ENCODE measurements around the gene LMTK3. TPM values are rescaled to one million over a fixed set of nuclear protein-coding genes. Genes with fewer than 3 reads are reported as not detected.
A peak's percentile ranks its signal among the peaks of the same experiment; 100 is the strongest.

LMTK3 gene
- total and polyA plus RNA-seq, 2 donors (not counting 1 experiment from before 2014, with no cell fraction given) = 0.17 TPM; not detected in 1

DNA sequence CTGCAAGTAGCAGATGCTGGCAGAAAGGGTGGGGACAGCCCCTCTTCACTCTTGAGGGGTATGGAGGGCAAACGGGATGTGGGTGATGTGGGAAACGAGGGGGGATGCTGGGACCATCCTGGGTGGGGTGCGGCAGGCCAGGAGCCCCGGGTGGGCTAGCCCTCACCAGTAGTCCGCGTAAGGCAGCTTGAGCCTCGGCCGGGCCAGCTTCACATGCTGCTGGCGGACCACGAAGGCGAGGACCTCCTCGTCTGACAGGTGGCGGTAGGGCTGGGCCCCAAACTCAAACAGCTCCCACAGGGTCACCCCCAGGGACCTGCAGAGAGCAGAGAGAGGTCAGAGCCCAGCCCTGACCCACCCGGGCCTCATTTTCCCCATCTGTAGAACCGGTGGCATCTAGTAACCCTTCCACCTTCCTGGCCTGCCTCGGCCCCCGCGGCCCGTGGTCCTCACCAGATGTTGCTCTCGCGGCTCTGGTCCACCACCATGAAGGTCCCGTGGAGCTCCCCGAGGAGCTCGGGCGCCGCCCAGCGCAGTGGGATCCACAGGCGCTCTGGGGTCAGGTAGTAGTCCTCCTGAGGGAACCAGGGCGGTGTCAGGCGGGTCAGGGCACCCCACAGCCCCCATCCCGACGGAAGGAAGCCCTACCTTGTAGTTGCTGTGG, 10.7 kb downstream of the LMTK3 start:
- H3K36me3 ChIP-seq (ENCODE audit: control insufficient read depth, insufficient read depth, low read length) = no peaks in the 10 kb centered on the region
- H3K4me1 ChIP-seq (ENCODE audit: control insufficient read depth, extremely low read depth, insufficient read depth, low read length) = no peaks in the 10 kb centered on the region
- H3K4me2 ChIP-seq (ENCODE audit: extremely low read depth, insufficient read depth, low read length) = no peak overlapping the region
- no peak overlapping the region for H3K4me3 ChIP-seq (replicated peaks in 1 of 4; ENCODE audit: control extremely low read depth in 1 of 4, insufficient read depth in 1 of 4, low read depth in 3 of 4, low read length in 4 of 4)
- no peak overlapping the region for H3K9ac ChIP-seq (ENCODE audit: insufficient read depth, low read length)
- H4K20me1 ChIP-seq (ENCODE audit: control insufficient read depth, extremely low read depth, insufficient read depth, low read length) = no peaks in the 10 kb centered on the region
- no peak overlapping the region for H3K27ac ChIP-seq (ENCODE audit: insufficient read depth, low read length)
- peaks cover 25% of the 10 kb centered on the region for H3K27me3 ChIP-seq (ENCODE audit: control insufficient read depth, insufficient read depth, low read length)
- DNase-seq (ENCODE audit: low read depth in 2 of 2) = no peak
- H3K9me3 ChIP-seq (ENCODE audit: control insufficient read depth, insufficient read depth, low read depth, low read length) = no peaks in the 10 kb centered on the region
- no peaks in the 10 kb centered on the region for H3K79me2 ChIP-seq (ENCODE audit: control insufficient read depth, insufficient read depth, low read length)
- H2AFZ ChIP-seq (ENCODE audit: low read length) = no peak overlapping the region
- TF ChIP-seq, protein P1, sequence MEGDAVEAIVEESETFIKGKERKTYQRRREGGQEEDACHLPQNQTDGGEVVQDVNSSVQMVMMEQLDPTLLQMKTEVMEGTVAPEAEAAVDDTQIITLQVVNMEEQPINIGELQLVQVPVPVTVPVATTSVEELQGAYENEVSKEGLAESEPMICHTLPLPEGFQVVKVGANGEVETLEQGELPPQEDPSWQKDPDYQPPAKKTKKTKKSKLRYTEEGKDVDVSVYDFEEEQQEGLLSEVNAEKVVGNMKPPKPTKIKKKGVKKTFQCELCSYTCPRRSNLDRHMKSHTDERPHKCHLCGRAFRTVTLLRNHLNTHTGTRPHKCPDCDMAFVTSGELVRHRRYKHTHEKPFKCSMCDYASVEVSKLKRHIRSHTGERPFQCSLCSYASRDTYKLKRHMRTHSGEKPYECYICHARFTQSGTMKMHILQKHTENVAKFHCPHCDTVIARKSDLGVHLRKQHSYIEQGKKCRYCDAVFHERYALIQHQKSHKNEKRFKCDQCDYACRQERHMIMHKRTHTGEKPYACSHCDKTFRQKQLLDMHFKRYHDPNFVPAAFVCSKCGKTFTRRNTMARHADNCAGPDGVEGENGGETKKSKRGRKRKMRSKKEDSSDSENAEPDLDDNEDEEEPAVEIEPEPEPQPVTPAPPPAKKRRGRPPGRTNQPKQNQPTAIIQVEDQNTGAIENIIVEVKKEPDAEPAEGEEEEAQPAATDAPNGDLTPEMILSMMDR (conservative IDR thresholded peaks at IDR 0.05 in 1 of 2, IDR thresholded peaks at IDR 0.05 in 1 of 2; ENCODE audit: low read depth in 1 of 2, low read length in 2 of 2) = no peak
- no peak for TF ChIP-seq EZH2 (IDR thresholded peaks at IDR 0.05; ENCODE audit: low read length, missing control alignments)

DNA sequence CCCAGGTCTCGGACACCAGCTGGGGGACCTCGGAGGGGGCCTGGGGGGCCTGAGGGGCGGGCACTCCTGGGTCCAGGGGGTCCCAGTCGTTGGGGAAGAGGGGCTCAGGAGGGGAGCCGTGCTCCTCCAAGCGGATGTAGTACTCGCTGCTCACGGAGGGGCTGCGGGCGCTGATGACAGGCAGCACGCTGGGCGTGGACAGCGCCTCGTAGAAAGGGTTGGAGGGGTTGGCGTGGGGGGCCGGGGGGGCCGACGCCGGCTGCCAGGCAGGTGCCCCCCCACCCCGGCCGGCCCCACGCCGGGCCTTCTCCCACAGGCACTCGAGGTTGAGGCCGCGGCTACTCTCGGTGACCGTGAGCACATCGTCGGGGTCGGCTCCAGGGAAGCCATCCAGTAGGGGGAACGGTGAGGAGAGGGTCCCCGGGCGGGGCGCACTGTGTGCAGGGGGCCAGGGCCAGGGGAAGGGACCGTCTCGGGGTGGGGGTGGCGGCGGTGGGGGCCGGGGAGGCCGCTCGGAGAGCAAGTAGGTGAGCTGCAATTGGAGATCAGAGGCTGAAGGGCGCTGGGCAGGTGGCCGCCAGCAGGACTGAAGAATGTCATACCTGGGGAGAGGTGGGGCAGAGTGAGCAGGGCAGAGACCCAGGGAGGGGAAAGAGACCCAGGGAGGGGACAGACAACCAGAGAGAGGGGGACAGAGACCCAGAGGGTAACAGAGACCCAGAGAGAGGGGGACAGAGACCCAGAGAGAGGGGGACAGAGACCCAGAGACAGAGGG, 12.1 kb downstream of the LMTK3 start:
- H3K79me2 ChIP-seq (ENCODE audit: control insufficient read depth, insufficient read depth, low read length) = no peaks in the 10 kb centered on the region
- H3K4me2 ChIP-seq (ENCODE audit: extremely low read depth, insufficient read depth, low read length) = no peak overlapping the region
- no peak overlapping the region for H3K27ac ChIP-seq (ENCODE audit: insufficient read depth, low read length)
- no peaks in the 10 kb centered on the region for H3K9me3 ChIP-seq (ENCODE audit: control insufficient read depth, insufficient read depth, low read depth, low read length)
- TF ChIP-seq, protein P1 (conservative IDR thresholded peaks at IDR 0.05 in 1 of 2, IDR thresholded peaks at IDR 0.05 in 1 of 2; ENCODE audit: low read depth in 1 of 2, low read length in 2 of 2) = no peak
- no peak for TF ChIP-seq EZH2 (IDR thresholded peaks at IDR 0.05; ENCODE audit: low read length, missing control alignments)
- no peak overlapping the region for H3K4me3 ChIP-seq (replicated peaks in 1 of 4; ENCODE audit: control extremely low read depth in 1 of 4, insufficient read depth in 1 of 4, low read depth in 3 of 4, low read length in 4 of 4)
- H3K9ac ChIP-seq (ENCODE audit: insufficient read depth, low read length) = no peak overlapping the region
- H3K27me3 ChIP-seq (ENCODE audit: control insufficient read depth, insufficient read depth, low read length) = peaks cover 29% of the 10 kb centered on the region
- no peak for DNase-seq (ENCODE audit: low read depth in 2 of 2)
- no peaks in the 10 kb centered on the region for H3K4me1 ChIP-seq (ENCODE audit: control insufficient read depth, extremely low read depth, insufficient read depth, low read length)
- no peaks in the 10 kb centered on the region for H3K36me3 ChIP-seq (ENCODE audit: control insufficient read depth, insufficient read depth, low read length)
- H4K20me1 ChIP-seq (ENCODE audit: control insufficient read depth, extremely low read depth, insufficient read depth, low read length) = no peaks in the 10 kb centered on the region
- H2AFZ ChIP-seq (ENCODE audit: low read length) = no peak overlapping the region

DNA sequence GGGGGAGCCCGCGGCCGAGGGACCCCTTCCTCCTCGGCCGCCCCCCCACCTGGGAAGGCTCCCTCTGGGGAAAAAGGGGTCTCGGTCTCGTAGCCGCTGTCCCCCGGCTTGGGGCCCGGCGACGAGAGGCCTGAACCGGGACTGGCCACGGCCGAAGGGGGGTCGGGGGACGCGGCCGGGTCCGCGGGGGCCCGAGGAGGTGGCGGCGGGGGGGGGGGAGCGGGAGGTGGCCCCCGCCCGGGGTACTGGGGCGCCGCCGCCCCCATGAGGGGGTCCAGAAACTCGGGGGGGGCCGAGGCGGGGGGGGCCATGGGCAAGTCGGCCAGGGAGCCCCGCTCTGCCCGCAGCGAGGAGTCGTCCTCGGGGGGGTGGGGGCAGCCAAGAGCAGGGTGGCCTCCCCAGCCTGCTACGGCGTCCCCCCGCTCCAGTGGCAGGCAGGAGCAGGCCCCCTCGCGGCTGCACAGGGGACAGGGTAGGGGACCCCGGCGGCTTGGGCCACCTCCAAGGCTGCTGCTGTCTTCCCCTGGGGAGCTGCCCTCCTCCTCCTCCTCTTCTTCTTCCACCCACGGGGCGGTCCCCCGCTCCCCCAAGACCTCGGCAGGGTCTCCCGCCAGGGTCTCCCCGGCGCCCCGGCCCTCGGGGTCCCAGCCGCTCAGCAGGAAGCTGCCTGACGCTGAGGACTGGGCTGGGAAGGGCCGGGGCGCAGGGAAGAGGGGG, 12.9 kb downstream of the LMTK3 start:
- peaks cover 30% of the 10 kb centered on the region for H3K27me3 ChIP-seq (ENCODE audit: control insufficient read depth, insufficient read depth, low read length)
- DNase-seq (ENCODE audit: low read depth in 2 of 2) = no peak

More for the DNA sequence above, 12.9 kb downstream of the LMTK3 start:
- Histone ChIP-seq H3K9ac (ENCODE audit: insufficient read depth, low read length) (no peak overlapping the region), H3K4me1 (ENCODE audit: control insufficient read depth, extremely low read depth, insufficient read depth, low read length) (no peaks in the 10 kb centered on the region), H3K4me3 (replicated peaks in 1 of 4; ENCODE audit: control extremely low read depth in 1 of 4, insufficient read depth in 1 of 4, low read depth in 3 of 4, low read length in 4 of 4) (no peak overlapping the region), H3K27ac (ENCODE audit: insufficient read depth, low read length) (no peak overlapping the region), H3K79me2 (ENCODE audit: control insufficient read depth, insufficient read depth, low read length) (no peaks in the 10 kb centered on the region), H3K9me3 (ENCODE audit: control insufficient read depth, insufficient read depth, low read depth, low read length) (no peaks in the 10 kb centered on the region), H3K4me2 (ENCODE audit: extremely low read depth, insufficient read depth, low read length) (no peak overlapping the region), H4K20me1 (ENCODE audit: control insufficient read depth, extremely low read depth, insufficient read depth, low read length) (no peaks in the 10 kb centered on the region), H2AFZ (ENCODE audit: low read length) (no peak overlapping the region), H3K36me3 (ENCODE audit: control insufficient read depth, insufficient read depth, low read length) (no peaks in the 10 kb centered on the region)
- TF ChIP-seq, protein P1 (conservative IDR thresholded peaks at IDR 0.05 in 1 of 2, IDR thresholded peaks at IDR 0.05 in 1 of 2; ENCODE audit: low read depth in 1 of 2, low read length in 2 of 2) = no peak
- TF ChIP-seq EZH2 (IDR thresholded peaks at IDR 0.05; ENCODE audit: low read length, missing control alignments) = peak; percentile 59
